ENCODE measurements around the gene RELB.
A peak's percentile ranks its signal among the peaks of the same experiment; 100 is the strongest.

The RELB gene

DNA sequence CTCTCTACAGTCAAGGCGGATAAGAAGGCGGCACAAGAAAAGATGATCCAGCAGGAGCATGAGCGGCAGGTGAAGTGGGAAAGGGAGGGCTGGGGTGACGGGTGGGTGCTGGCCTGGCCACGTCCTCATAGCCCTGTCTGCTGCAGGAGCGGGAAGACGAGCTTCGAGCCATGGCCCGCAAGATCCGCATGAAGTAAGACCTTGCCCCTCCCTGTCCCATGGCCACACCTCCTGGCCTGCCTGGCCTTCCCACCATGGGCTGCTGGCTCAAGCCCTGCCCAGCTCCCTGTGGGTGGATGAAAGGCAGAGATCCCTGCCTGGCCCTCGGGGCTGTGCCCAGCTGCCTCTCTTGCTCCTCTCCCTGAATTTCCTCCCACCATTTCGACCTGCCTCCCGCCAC lies 67.8 kb downstream of the RELB start:
- Histone ChIP-seq H3K36me3 (peaks cover 51% of the 10 kb centered on the region), H3K9me3 (ENCODE audit: severe bottlenecking) (no peaks in the 10 kb centered on the region), H3K27ac (no peak overlapping the region), H3K4me3 (ENCODE audit: low read depth, low read length) (no peak overlapping the region), H3K27me3 (ENCODE audit: insufficient read depth, low read depth, severe bottlenecking) (no peaks in the 10 kb centered on the region)
- DNase-seq = peak; percentile 35
- TF ChIP-seq CTCF (IDR thresholded peaks at IDR 0.05; ENCODE audit: low read depth, low read length) = no peak

DNA sequence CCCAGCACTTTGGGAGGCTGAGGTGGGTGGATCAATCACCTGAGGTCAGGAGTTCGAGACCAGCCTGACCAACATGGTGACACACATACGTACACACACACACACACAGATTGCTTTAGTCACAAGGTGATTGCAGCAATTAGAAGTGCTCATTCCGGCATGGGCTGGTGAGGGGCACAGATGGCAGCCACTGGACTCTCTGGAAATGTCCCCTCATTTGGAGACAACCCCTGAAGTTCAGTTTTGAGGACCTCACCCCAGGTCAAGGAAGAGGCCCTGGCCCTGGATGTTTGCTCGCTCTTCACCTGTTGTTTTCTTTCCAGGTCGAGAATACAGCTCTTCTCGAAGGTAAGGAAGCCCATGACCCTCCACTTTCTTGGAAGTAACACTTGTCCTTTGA lies 69.0 kb downstream of the RELB start:
- DNase-seq = no peak
- no peak overlapping the region for H3K27ac ChIP-seq
- no peak overlapping the region for H3K4me3 ChIP-seq (ENCODE audit: low read depth, low read length)
- H3K27me3 ChIP-seq (ENCODE audit: insufficient read depth, low read depth, severe bottlenecking) = no peaks in the 10 kb centered on the region
- no peak for TF ChIP-seq CTCF (IDR thresholded peaks at IDR 0.05; ENCODE audit: low read depth, low read length)
- H3K9me3 ChIP-seq (ENCODE audit: severe bottlenecking) = no peaks in the 10 kb centered on the region
- H3K36me3 ChIP-seq = peaks cover 42% of the 10 kb centered on the region

- H3K27me3 ChIP-seq (ENCODE audit: insufficient read depth, low read depth, severe bottlenecking) = no peaks in the 10 kb centered on the region
- TF ChIP-seq CTCF (IDR thresholded peaks at IDR 0.05; ENCODE audit: low read depth, low read length) = no peak
- no peak for DNase-seq
- no peak overlapping the region for H3K27ac ChIP-seq
- H3K4me3 ChIP-seq (ENCODE audit: low read depth, low read length) = no peak overlapping the region
- peaks cover 42% of the 10 kb centered on the region for H3K36me3 ChIP-seq
- H3K9me3 ChIP-seq (ENCODE audit: severe bottlenecking) = no peaks in the 10 kb centered on the region
Observed at GRCh38 chr19:45070861-45071544, 69.7 kb downstream of the RELB start.

DNA sequence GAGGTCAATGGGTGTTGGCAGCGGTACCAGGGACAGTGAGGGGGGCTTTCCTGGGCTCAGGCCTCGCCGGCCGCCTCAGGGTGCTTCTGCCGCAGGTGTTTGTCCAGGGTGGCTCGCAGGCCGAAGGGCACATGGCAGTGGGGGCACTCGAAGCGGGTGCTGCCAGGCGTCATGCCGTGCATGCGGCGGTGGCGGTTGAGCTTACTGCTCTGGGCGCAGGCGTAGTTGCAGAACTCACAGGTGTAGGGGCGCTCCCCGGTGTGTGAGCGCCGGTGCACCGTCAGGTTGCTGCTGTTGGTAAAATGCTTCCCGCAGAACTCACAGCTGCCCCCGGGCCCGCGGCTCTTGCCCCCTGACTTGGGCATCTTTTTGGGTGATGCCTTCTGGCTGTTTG lies 70.3 kb downstream of the RELB start:
- peaks cover 42% of the 10 kb centered on the region for H3K36me3 ChIP-seq
- H3K4me3 ChIP-seq (ENCODE audit: low read depth, low read length) = no peak overlapping the region
- no peaks in the 10 kb centered on the region for H3K9me3 ChIP-seq (ENCODE audit: severe bottlenecking)
- TF ChIP-seq CTCF (IDR thresholded peaks at IDR 0.05; ENCODE audit: low read depth, low read length) = no peak
- no peaks in the 10 kb centered on the region for H3K27me3 ChIP-seq (ENCODE audit: insufficient read depth, low read depth, severe bottlenecking)
- no peak for DNase-seq
- no peak overlapping the region for H3K27ac ChIP-seq

DNA sequence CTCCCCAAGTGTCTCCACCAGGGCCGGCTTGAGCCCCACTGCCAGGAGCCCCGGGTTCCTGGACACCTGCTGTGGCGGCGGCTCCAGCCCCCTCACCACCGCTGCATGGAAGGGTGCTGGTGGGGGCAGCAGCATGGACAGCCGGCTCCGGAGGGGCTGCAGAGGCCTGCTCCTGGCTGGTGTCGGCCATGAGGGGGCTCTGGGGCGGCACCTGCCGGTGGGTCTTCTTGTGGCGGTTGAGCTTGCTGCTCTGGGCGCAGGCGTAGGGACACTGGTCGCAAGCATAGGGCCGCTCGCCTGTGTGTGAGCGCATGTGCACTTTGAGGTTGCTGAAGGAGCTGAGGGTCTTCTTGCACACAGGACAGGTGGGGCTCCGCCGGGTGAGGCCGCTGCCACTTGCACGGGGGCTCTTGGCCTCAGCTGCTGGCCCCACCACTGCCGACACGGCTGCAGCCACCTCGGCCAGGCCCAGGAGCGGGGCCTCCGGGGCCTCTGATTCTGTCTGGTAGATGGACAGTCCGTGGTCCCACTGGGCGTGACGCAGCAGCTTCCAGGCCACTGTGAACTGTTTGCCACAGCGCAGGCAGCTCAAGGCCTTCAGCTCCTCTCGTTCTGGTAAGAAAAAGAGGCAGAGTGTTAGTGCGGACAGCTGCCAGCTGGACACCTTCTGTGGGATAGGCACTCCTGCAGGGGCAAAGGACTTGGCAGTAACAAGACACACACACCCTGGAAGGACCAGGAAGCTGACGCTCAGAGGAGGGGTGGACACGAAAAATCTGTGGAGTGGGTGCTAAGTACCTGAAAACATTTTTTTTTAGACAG lies 70.9 kb downstream of the RELB start:
- no peak for TF ChIP-seq CTCF (IDR thresholded peaks at IDR 0.05; ENCODE audit: low read depth, low read length)
- peaks cover 36% of the 10 kb centered on the region for H3K36me3 ChIP-seq

More for the DNA sequence above, 70.9 kb downstream of the RELB start:
- H3K4me3 ChIP-seq (ENCODE audit: low read depth, low read length) = no peak overlapping the region
- no peaks in the 10 kb centered on the region for H3K9me3 ChIP-seq (ENCODE audit: severe bottlenecking)
- H3K27ac ChIP-seq = no peak overlapping the region
- no peaks in the 10 kb centered on the region for H3K27me3 ChIP-seq (ENCODE audit: insufficient read depth, low read depth, severe bottlenecking)
- DNase-seq = no peak
